Neuronal stem cell (in vitro differentiated cells): Measurements from ENCODE around the gene POLE4.

ENCODE experiments used
- DNase-seq: peaks from one replicate; pipeline ENCODE4 v3.0.0-alpha.2; 2013; ENCODE audit warnings: low spot score
- H2AFZ ChIP-seq: one replicate; pipeline ENCODE4 v1.6.1; 2013; ENCODE audit warnings: mild to moderate bottlenecking, low read length, inconsistent platforms
- H2AK5ac ChIP-seq: 2 replicates; pipeline ENCODE4 v1.6.1; 2013; ENCODE audit warnings: low read depth, mild to moderate bottlenecking, inconsistent platforms, low read length, moderate library complexity, mixed read lengths
- H2BK120ac ChIP-seq: 2 replicates; pipeline ENCODE4 v1.6.1; 2013; ENCODE audit warnings: low read depth, mild to moderate bottlenecking, inconsistent platforms, low read length, moderate library complexity, mixed read lengths
- H2BK12ac ChIP-seq: one replicate; pipeline ENCODE4 v1.6.1; 2013; ENCODE audit warnings: low read length, inconsistent platforms
- H2BK15ac ChIP-seq: 2 replicates; pipeline ENCODE4 v1.6.1; 2013; ENCODE audit warnings: mild to moderate bottlenecking, low read length, inconsistent platforms, mixed read lengths
- H2BK5ac ChIP-seq: one replicate; pipeline ENCODE4 v1.6.1; 2013; ENCODE audit warnings: inconsistent platforms, mild to moderate bottlenecking, low read length, moderate library complexity
- H3K14ac ChIP-seq: one replicate; pipeline ENCODE4 v1.6.1; 2013; ENCODE audit warnings: low read length, inconsistent platforms
- H3K18ac ChIP-seq: 2 replicates; pipeline ENCODE4 v1.6.1; 2013; ENCODE audit warnings: low read length, inconsistent platforms
- H3K23ac ChIP-seq: 2 replicates; pipeline ENCODE4 v1.6.1; 2013; ENCODE audit warnings: low read depth, mild to moderate bottlenecking, mixed read lengths, low read length, inconsistent platforms; ENCODE audit not compliant: poor library complexity
- H3K27ac ChIP-seq: replicated peaks from 3 replicates; pipeline ENCODE4 v1.5.1; 2013; ENCODE audit warnings: low read length, inconsistent platforms
- H3K27me3 ChIP-seq, 3 experiments: 2 replicates each; pipeline ENCODE4 v1.6.1; 2013; ENCODE audit warnings: low read length in 3 of 3, mild to moderate bottlenecking in 2 of 3, inconsistent platforms in 1 of 3, low read depth in 1 of 3, mixed read lengths in 1 of 3, moderate library complexity in 1 of 3; ENCODE audit not compliant: control insufficient read depth in 3 of 3, insufficient read depth in 3 of 3
- H3K36me3 ChIP-seq, 2 donors: replicated peaks in 1 of 2; 2 replicates each; pipeline ENCODE4 v1.6.1; 2013; ENCODE audit warnings: low read length in 2 of 2; ENCODE audit not compliant: control insufficient read depth in 2 of 2, insufficient read depth in 2 of 2
- H3K4ac ChIP-seq: 2 replicates; pipeline ENCODE4 v1.6.1; 2013; ENCODE audit warnings: inconsistent platforms, mild to moderate bottlenecking, low read length, moderate library complexity
- H3K4me1 ChIP-seq, 2 donors: 1 replicate in 1 of 2; 2 replicates in 1 of 2; pipeline ENCODE4 v1.6.1; 2013; ENCODE audit warnings: low read length in 2 of 2, low read depth in 1 of 2; ENCODE audit not compliant: control insufficient read depth in 2 of 2, insufficient read depth in 1 of 2
- H3K4me2 ChIP-seq: one replicate; pipeline ENCODE4 v1.6.1; 2013; ENCODE audit warnings: mild to moderate bottlenecking, low read length, inconsistent platforms; ENCODE audit not compliant: insufficient read depth, poor library complexity, severe bottlenecking
- H3K4me3 ChIP-seq, 2 donors: 2 replicates each; pipeline ENCODE4 v1.5.1; 2013; ENCODE audit warnings: low read length in 2 of 2, mild to moderate bottlenecking in 2 of 2, inconsistent platforms in 1 of 2, moderate library complexity in 1 of 2
- H3K79me1 ChIP-seq: one replicate; pipeline ENCODE4 v1.6.1; 2013; ENCODE audit warnings: low read depth, mild to moderate bottlenecking, inconsistent platforms, low read length, moderate library complexity
- H3K9ac ChIP-seq: one replicate; pipeline ENCODE4 v1.6.1; 2013; ENCODE audit warnings: mild to moderate bottlenecking, low read depth, low read length, inconsistent platforms; ENCODE audit not compliant: poor library complexity
- H3K9me3 ChIP-seq, 2 donors: replicated peaks in 1 of 2; 2 replicates each; pipeline versions ENCODE3 to v1.6.1; 2013; ENCODE audit warnings: low read length in 2 of 2, mild to moderate bottlenecking in 2 of 2, inconsistent platforms in 1 of 2, low read depth in 1 of 2, mixed read lengths in 1 of 2, moderate library complexity in 1 of 2; ENCODE audit not compliant: control insufficient read depth in 2 of 2, insufficient read depth in 1 of 2
- H4K8ac ChIP-seq: one replicate; pipeline ENCODE4 v1.6.1; 2013; ENCODE audit warnings: low read depth, mild to moderate bottlenecking, inconsistent platforms, low read length, moderate library complexity
- H4K91ac ChIP-seq: one replicate; pipeline ENCODE4 v1.6.1; 2013; ENCODE audit warnings: low read length, low read depth, mild to moderate bottlenecking, inconsistent platforms; ENCODE audit not compliant: poor library complexity
- WGBS, 2 donors: extraction: QIAGEN DNeasy Blood & Tissue Kit; methylation state at CpG; one replicate each; pipeline ENCODE4 v1.1.7; 2013; ENCODE audit warnings: missing lambda C conversion rate in 2 of 2, mixed read lengths in 1 of 2; ENCODE audit not compliant: insufficient read length in 2 of 2, insufficient replicate concordance in 1 of 2; ENCODE audit errors: extremely low coverage in 2 of 2; 5-methylcytosine and 5-hydroxymethylcytosine counted together

POLE4 gene

GRCh38 chr2:74937221-74937880 is 21.1 kb upstream of the POLE4 start:
- Histone ChIP-seq H2AK5ac (no peak overlapping the region), H3K4me3 (no peak overlapping the region), H3K23ac (no peak overlapping the region), H3K27ac (no peak overlapping the region), H3K4me1 (peaks cover 0 to 2% of the 10 kb centered on the region in 2 donors), H3K79me1 (no peaks in the 10 kb centered on the region), H3K14ac (no peak overlapping the region), H3K36me3 (no peaks in the 10 kb centered on the region), H2BK12ac (no peak overlapping the region), H3K27me3 (no peaks in the 10 kb centered on the region), H3K9ac (no peak overlapping the region), H2BK15ac (no peak overlapping the region), H2AFZ (no peak overlapping the region), H4K91ac (no peak overlapping the region), H3K4ac (no peak overlapping the region), H4K8ac (no peak overlapping the region), H3K4me2 (no peak overlapping the region), H2BK120ac (no peak overlapping the region), H2BK5ac (no peak overlapping the region), H3K18ac (no peak overlapping the region), H3K9me3 (peaks cover 0 to 2% of the 10 kb centered on the region in 2 donors)
- no CpG with 5 or more reads among the region's 6 CpGs for WGBS, 2 donors
- DNase-seq = no peak

- H3K27me3 ChIP-seq = no peaks in the 10 kb centered on the region
Measured at GRCh38 chr2:74938264-74938663, 20.2 kb upstream of the POLE4 start.

DNA sequence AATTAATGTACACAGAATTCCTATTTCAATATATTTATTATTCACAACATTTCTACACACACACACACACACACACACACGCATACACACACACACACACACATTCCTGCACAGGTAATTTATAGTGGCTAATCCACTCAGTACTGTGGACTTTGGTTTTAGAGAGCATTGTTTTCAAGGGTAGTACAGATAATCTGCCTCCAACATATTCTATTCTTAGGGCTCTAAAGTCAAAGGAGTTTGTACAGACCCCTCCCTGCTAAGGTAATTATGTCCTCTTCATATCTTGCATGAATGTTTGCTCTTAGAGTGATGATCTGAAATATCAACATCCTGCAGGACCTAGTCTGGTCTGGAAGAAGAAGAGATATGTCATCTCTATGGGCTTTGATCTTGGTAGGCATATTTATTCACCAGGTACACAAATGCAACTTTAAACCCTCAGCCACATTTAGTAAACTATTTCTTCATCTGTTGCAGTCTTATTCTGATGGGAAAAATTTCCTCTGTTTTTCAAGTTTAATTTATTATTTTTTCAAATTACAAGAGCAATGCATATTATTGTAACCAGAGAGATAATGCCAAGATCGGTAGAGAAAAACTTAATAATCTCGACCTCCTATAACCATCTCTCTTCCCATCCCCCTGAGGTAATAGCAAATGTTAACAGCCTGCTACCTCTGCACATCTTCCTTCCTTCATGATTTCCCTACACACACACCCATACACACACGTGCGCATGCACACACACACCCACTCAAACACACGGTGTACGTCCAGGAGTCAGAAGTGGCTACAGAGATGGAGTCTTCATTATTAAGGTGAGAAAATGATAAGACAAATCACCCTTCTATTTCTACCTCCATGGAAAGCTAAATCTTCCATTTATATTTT is 18.3 kb upstream of the POLE4 start:
- no peak overlapping the region for H3K23ac ChIP-seq
- no peak for DNase-seq
- H3K27ac ChIP-seq = no peak overlapping the region
- H4K8ac ChIP-seq = no peak overlapping the region
- WGBS, 2 donors = no CpG with 5 or more reads among the region's 7 CpGs
- H3K36me3 ChIP-seq = no peaks in the 10 kb centered on the region
- no peak overlapping the region for H2AFZ ChIP-seq
- H3K9me3 ChIP-seq = no peaks in the 10 kb centered on the region
- no peak overlapping the region for H2BK15ac ChIP-seq
- H3K4me3 ChIP-seq = no peak overlapping the region
- H3K79me1 ChIP-seq = no peaks in the 10 kb centered on the region
- no peak overlapping the region for H4K91ac ChIP-seq
- peaks cover 0 to 2% of the 10 kb centered on the region in 2 donors for H3K4me1 ChIP-seq
- peaks cover 0 to 4% (median 0%) of the 10 kb centered on the region in 3 experiments for H3K27me3 ChIP-seq
- H2BK12ac ChIP-seq = no peak overlapping the region
- H3K4ac ChIP-seq = no peak overlapping the region
- no peak overlapping the region for H3K14ac ChIP-seq
- H2AK5ac ChIP-seq = no peak overlapping the region
- no peak overlapping the region for H2BK120ac ChIP-seq
- H3K18ac ChIP-seq = no peak overlapping the region
- no peak overlapping the region for H2BK5ac ChIP-seq
- no peak overlapping the region for H3K4me2 ChIP-seq
- H3K9ac ChIP-seq = no peak overlapping the region

More at GRCh38 chr2:74938264-74938663, 20.2 kb upstream of the POLE4 start:
- no peaks in the 10 kb centered on the region for H3K36me3 ChIP-seq
- H3K18ac ChIP-seq = no peak overlapping the region
- no peak overlapping the region for H4K8ac ChIP-seq
- H4K91ac ChIP-seq = no peak overlapping the region
- H2AFZ ChIP-seq = no peak overlapping the region
- H3K9me3 ChIP-seq = peaks cover 0 to 1% of the 10 kb centered on the region in 2 donors
- H2BK120ac ChIP-seq = no peak overlapping the region
- H3K9ac ChIP-seq = no peak overlapping the region
- no peak overlapping the region for H3K23ac ChIP-seq
- no peak overlapping the region for H2BK5ac ChIP-seq
- H3K79me1 ChIP-seq = no peaks in the 10 kb centered on the region
- no peak overlapping the region for H3K14ac ChIP-seq
- H3K4me3 ChIP-seq = no peak overlapping the region
- no CpG with 5 or more reads among the region's 4 CpGs for WGBS, 2 donors
- H2BK15ac ChIP-seq = no peak overlapping the region
- no peak overlapping the region for H2AK5ac ChIP-seq
- no peak overlapping the region for H3K4ac ChIP-seq
- no peak overlapping the region for H3K27ac ChIP-seq
- no peak overlapping the region for H3K4me2 ChIP-seq
- DNase-seq = no peak
- no peak overlapping the region for H2BK12ac ChIP-seq
- peaks cover 0 to 2% of the 10 kb centered on the region in 2 donors for H3K4me1 ChIP-seq

- Histone ChIP-seq H2BK12ac (no peak overlapping the region), H2AFZ (no peak overlapping the region), H2BK120ac (no peak overlapping the region), H2BK5ac (no peak overlapping the region), H3K27ac (no peak overlapping the region), H2BK15ac (no peak overlapping the region), H3K18ac (no peak overlapping the region), H2AK5ac (no peak overlapping the region), H4K8ac (no peak overlapping the region), H3K14ac (no peak overlapping the region), H3K9me3 (no peaks in the 10 kb centered on the region), H3K9ac (no peak overlapping the region), H3K27me3 (peaks cover 0 to 4% (median 0%) of the 10 kb centered on the region in 3 experiments), H4K91ac (no peak overlapping the region), H3K4ac (no peak overlapping the region), H3K23ac (no peak overlapping the region), H3K4me1 (no peaks in the 10 kb centered on the region), H3K4me2 (no peak overlapping the region), H3K79me1 (no peaks in the 10 kb centered on the region), H3K4me3 (no peak overlapping the region), H3K36me3 (no peaks in the 10 kb centered on the region)
- WGBS, 2 donors = no CpG with 5 or more reads among the region's 3 CpGs
- no peak for DNase-seq
Measured at GRCh38 chr2:74941284-74941683, 17.2 kb upstream of the POLE4 start.
